ENCODE measurements around the gene PARK7.

DNA sequence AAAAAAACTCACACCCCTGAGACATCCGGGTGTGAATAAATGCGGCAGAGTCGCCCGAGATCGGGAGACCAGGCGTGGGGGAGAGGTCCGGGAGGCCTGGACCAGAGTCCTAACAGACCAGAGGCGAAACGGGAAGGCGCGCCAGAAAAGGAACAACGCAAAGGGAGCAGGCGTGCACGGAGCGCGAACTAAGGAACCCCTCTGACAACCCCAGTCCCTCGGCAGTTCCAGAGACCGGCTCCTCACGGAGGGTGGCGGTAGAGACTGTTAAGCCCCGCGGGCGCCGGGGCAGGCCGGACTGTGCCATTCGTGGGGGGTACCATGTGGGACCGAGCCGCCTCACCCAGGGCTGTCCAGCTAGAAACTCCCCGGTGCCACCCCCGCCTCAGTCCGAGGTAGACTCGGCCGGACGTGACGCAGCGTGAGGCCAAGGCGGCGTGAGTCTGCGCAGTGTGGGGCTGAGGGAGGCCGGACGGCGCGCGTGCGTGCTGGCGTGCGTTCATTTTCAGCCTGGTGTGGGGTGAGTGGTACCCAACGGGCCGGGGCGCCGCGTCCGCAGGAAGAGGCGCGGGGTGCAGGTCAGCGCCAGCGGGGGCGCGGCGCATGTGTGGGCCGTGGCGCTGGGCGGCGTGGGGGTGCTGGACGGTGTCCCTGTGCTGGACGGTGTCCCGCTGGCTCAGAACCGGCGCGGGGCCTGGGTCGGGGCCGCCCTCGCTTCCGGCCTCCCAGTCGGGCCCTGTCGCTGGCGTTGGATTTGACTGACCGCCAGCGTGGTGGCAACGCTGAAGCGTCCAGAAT, at the start of gene PARK7:
- TF ChIP-seq SIN3A (IDR thresholded peaks at IDR 0.05; ENCODE audit: borderline replicate concordance, insufficient read depth, low read length) (peak; percentile 76; the same call in 1 of the 2 replicates), TAF1 (IDR thresholded peaks at IDR 0.05; ENCODE audit: borderline replicate concordance, insufficient read depth, low read length) (peak; percentile 95)
- TF ChIP-seq, protein P1, sequence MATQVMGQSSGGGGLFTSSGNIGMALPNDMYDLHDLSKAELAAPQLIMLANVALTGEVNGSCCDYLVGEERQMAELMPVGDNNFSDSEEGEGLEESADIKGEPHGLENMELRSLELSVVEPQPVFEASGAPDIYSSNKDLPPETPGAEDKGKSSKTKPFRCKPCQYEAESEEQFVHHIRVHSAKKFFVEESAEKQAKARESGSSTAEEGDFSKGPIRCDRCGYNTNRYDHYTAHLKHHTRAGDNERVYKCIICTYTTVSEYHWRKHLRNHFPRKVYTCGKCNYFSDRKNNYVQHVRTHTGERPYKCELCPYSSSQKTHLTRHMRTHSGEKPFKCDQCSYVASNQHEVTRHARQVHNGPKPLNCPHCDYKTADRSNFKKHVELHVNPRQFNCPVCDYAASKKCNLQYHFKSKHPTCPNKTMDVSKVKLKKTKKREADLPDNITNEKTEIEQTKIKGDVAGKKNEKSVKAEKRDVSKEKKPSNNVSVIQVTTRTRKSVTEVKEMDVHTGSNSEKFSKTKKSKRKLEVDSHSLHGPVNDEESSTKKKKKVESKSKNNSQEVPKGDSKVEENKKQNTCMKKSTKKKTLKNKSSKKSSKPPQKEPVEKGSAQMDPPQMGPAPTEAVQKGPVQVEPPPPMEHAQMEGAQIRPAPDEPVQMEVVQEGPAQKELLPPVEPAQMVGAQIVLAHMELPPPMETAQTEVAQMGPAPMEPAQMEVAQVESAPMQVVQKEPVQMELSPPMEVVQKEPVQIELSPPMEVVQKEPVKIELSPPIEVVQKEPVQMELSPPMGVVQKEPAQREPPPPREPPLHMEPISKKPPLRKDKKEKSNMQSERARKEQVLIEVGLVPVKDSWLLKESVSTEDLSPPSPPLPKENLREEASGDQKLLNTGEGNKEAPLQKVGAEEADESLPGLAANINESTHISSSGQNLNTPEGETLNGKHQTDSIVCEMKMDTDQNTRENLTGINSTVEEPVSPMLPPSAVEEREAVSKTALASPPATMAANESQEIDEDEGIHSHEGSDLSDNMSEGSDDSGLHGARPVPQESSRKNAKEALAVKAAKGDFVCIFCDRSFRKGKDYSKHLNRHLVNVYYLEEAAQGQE (IDR thresholded peaks at IDR 0.05; ENCODE audit: insufficient read depth in 1 of 2, low read depth in 2 of 2, low read length in 2 of 2): 0 out of 4 replicates have a peak, but pooled peaks of 1 of the 2 experiments have one; percentile 23

All from PFSK-1 (cell line).